Glutamatergic neuron (in vitro differentiated cells): ENCODE data around the gene CC2D2A. TPM values are rescaled to one million over a fixed set of nuclear protein-coding genes. Genes with fewer than 3 reads are reported as not detected.

Source experiments
- DNase-seq: peaks from one replicate; pipeline ENCODE4 v3.0.0; 2022
- H3K27ac Mint-ChIP-seq: one replicate; pipeline ENCODE4 v1.8.0; 2020; ENCODE audit warnings: mild to moderate bottlenecking, mixed read lengths, inconsistent platforms; ENCODE audit not compliant: unreplicated experiment
- H3K27me3 Mint-ChIP-seq: one replicate; pipeline ENCODE4 v1.8.0; 2020; ENCODE audit warnings: mild to moderate bottlenecking, moderate library complexity, mixed read lengths, inconsistent platforms; ENCODE audit not compliant: unreplicated experiment
- H3K36me3 Mint-ChIP-seq: one replicate; pipeline ENCODE4 v1.8.0; 2020; ENCODE audit warnings: mild to moderate bottlenecking, mixed read lengths, inconsistent platforms; ENCODE audit not compliant: unreplicated experiment
- H3K4me1 Mint-ChIP-seq: one replicate; pipeline ENCODE4 v1.8.0; 2020; ENCODE audit warnings: mild to moderate bottlenecking, low read depth, mixed read lengths, inconsistent platforms; ENCODE audit not compliant: unreplicated experiment
- H3K4me3 Mint-ChIP-seq: one replicate; pipeline ENCODE4 v1.8.0; 2020; ENCODE audit warnings: mild to moderate bottlenecking, mixed read lengths, inconsistent platforms; ENCODE audit not compliant: unreplicated experiment
- H3K9me3 Mint-ChIP-seq: one replicate; pipeline ENCODE4 v1.8.0; 2020; ENCODE audit warnings: mild to moderate bottlenecking, moderate library complexity, mixed read lengths, inconsistent platforms; ENCODE audit not compliant: unreplicated experiment
- CTCF ChIP-seq: fragments of 200-600 bp; sonication (generic); IDR thresholded peaks from one replicate; pipeline ENCODE4 v1.5.0; 2021; ENCODE audit not compliant: partially characterized antibody, unreplicated experiment
- total RNA-seq: library from RNA; stranded (reverse); fragmentation: NEBNext Ultra II Directional; extraction: Animal tissue kit (Norgen Biotek cat#: 25700); gene quantifications from one replicate; pipeline ENCODE4 v1.2.1, GENCODE V29; 2021; ENCODE audit not compliant: unreplicated experiment

Gene CC2D2A
- total RNA-seq, 1 donor from 2014 or later: 13.3 TPM

- Mint-ChIP-seq H3K9me3 (no peaks in the 10 kb centered on the region), H3K27ac (no peak overlapping the region), H3K36me3 (peaks cover 4% of the 10 kb centered on the region)
These were observed 36.8 kb downstream of the CC2D2A start for GRCh38 chr4:15506464-15506863.

GRCh38 chr4:15507679-15508078 is 38.0 kb downstream of the CC2D2A start:
- Mint-ChIP-seq H3K36me3 (peaks cover 4% of the 10 kb centered on the region), H3K9me3 (no peaks in the 10 kb centered on the region), H3K27ac (no peak overlapping the region), H3K4me3 (no peak overlapping the region), H3K4me1 (no peaks in the 10 kb centered on the region), H3K27me3 (no peaks in the 10 kb centered on the region)
- no peak for DNase-seq
- TF ChIP-seq CTCF: no peak

More at GRCh38 chr4:15506464-15506863, 36.8 kb downstream of the CC2D2A start:
- no peak overlapping the region for H3K4me3 Mint-ChIP-seq
- no peak for DNase-seq
- no peaks in the 10 kb centered on the region for H3K27me3 Mint-ChIP-seq
- TF ChIP-seq CTCF: no peak
- H3K4me1 Mint-ChIP-seq: no peaks in the 10 kb centered on the region

GRCh38 chr4:15510961-15511360 is 41.3 kb downstream of the CC2D2A start:
- no peak for DNase-seq
- H3K27ac Mint-ChIP-seq: no peak overlapping the region
- no peaks in the 10 kb centered on the region for H3K9me3 Mint-ChIP-seq
- TF ChIP-seq CTCF: no peak
- no peak overlapping the region for H3K4me3 Mint-ChIP-seq
- H3K36me3 Mint-ChIP-seq: peaks cover 4% of the 10 kb centered on the region
- no peaks in the 10 kb centered on the region for H3K27me3 Mint-ChIP-seq
- no peaks in the 10 kb centered on the region for H3K4me1 Mint-ChIP-seq

GRCh38 chr4:15513545-15513944 is 43.9 kb downstream of the CC2D2A start:
- Mint-ChIP-seq H3K4me3 (no peak overlapping the region), H3K36me3 (peaks cover 13% of the 10 kb centered on the region), H3K4me1 (no peaks in the 10 kb centered on the region), H3K9me3 (peaks cover 4% of the 10 kb centered on the region), H3K27ac (no peak overlapping the region), H3K27me3 (peaks cover 2% of the 10 kb centered on the region)
- no peak for DNase-seq
- no peak for TF ChIP-seq CTCF

GRCh38 chr4:15515106-15515505 is 45.4 kb downstream of the CC2D2A start:
- Mint-ChIP-seq H3K9me3 (peaks cover 4% of the 10 kb centered on the region), H3K4me1 (no peaks in the 10 kb centered on the region), H3K27me3 (peaks cover 2% of the 10 kb centered on the region), H3K36me3 (peaks cover 23% of the 10 kb centered on the region), H3K27ac (no peak overlapping the region), H3K4me3 (no peak overlapping the region)
- DNase-seq: no peak
- TF ChIP-seq CTCF: no peak
